OCI-LY7 (cell line): ENCODE measurements around the gene VOPP1.

Experiments
- CTCF ChIP-seq: fragments of 200-600 bp; sonication (generic); conservative IDR thresholded peaks from 2 replicates; pipeline ENCODE4 v1.5.1; 2014; ENCODE audit warnings: mild to moderate bottlenecking, antibody characterized with exemption, low read length, moderate library complexity, mixed read lengths
- EZH2phosphoT487 ChIP-seq: fragments of 200-600 bp; sonication (generic); IDR thresholded peaks from 2 replicates; pipeline ENCODE4 v1.6.1; 2018; ENCODE audit warnings: low read depth, borderline replicate concordance, mild to moderate bottlenecking, mixed run types, antibody characterized with exemption, low read length, moderate library complexity, mixed read lengths

- TF ChIP-seq CTCF (no peak), EZH2phosphoT487 (no peak)
These were observed 127.5 kb downstream of the VOPP1 start for GRCh38 chr7:55444786-55445185.
